HG02678 (cell line): ENCODE data around the gene R3HDML.

ENCODE experiments used
- ATAC-seq: cut with Tn5 transposase; IDR thresholded peaks from one replicate; pipeline ENCODE4 v1.9.1; 2021; ENCODE audit warnings: mild to moderate bottlenecking, moderate library complexity; ENCODE audit not compliant: unreplicated experiment

R3HDML gene

GRCh38 chr20:44361021-44361420, 24.2 kb downstream of the R3HDML start:
- ATAC-seq, result no peak

DNA sequence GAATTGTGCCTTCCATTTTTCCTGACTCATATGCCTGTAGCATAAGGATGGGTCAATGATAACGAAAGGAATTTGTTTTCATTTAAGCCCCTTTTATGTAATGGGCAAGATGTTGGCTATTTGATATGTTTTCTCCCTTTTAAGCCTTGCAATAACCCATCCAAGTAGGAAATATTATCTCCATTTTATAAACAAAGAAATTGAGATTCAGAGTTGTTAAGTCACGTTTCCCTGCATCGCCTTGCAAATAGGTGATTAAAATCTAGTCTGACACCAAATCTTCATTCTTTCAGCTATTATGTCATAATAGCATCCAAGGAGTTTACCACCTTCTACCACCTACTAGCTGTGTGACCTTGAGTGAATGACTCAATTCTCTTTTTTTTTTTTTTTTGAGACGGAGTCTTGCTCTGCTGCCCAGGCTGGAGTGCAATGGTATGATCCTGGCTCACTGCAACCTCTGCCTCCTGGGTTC, 25.7 kb downstream of the R3HDML start:
- ATAC-seq, result no peak

DNA sequence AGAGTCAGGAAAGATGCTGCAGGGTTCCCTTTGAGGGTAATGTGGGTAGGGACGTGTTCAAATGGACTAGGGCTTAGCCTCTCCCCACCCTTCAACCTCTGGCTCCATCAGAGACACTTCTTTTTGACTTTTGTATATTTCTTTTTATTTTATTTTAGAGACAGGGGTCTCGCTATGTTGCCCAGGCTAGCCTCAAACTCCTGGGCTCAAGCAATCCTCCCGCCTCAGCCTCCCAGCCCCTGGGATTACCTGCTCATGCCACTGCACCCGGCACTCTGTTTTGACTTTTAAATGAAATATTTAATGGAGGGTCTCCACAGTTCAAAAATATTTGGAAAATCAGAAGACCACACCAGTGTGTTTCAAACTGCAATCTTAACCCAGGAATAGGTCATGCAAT, 27.2 kb downstream of the R3HDML start:
- ATAC-seq, result no peak

GRCh38 chr20:44364780-44365179, 27.9 kb downstream of the R3HDML start:
- no peak for ATAC-seq

- ATAC-seq, result no peak
Observed at GRCh38 chr20:44367746-44368145, 30.9 kb downstream of the R3HDML start.

- ATAC-seq, result no peak
Observed at GRCh38 chr20:44370639-44371218, 33.9 kb downstream of the R3HDML start.

- no peak for ATAC-seq
Observed at GRCh38 chr20:44382641-44383040, 45.8 kb downstream of the R3HDML start.

GRCh38 chr20:44384423-44385027, 47.7 kb downstream of the R3HDML start:
- ATAC-seq, result no peak

DNA sequence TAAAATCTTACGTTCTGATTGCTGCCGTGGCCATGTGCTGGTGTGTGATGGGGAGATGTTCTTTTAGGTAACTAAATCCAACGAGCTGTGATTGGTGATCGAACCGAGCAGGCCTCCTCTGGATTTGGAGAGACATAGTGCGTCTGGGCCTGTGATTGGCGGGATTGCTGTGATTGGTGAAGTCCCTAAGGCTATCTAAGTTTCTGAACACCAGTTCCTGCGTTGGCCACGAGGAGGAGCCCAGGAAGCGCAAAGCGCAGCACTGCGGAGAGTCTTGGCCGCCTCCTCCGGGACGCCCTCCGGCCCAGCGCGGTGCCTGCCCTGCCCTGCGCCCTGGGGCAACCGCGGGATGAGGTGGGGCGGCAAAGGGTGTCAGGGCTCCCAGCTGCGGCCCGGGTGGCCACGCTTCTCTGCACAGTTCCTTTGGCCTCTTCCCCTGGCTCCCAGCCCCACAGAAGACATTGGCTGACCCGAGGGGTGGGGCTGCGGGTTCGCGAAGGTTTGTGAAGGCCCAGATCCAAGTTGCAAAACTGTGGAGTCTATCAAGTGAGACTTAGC, 51.7 kb downstream of the R3HDML start:
- ATAC-seq, result peak; percentile 60

GRCh38 chr20:44389871-44390270, 53.0 kb downstream of the R3HDML start:
- no peak for ATAC-seq

- no peak for ATAC-seq
Observed at GRCh38 chr20:44390280-44390679, 53.4 kb downstream of the R3HDML start.

GRCh38 chr20:44392088-44392775, 55.4 kb downstream of the R3HDML start:
- ATAC-seq, result no peak

- ATAC-seq, result no peak
Observed at GRCh38 chr20:44392776-44393607, 56.1 kb downstream of the R3HDML start.

DNA sequence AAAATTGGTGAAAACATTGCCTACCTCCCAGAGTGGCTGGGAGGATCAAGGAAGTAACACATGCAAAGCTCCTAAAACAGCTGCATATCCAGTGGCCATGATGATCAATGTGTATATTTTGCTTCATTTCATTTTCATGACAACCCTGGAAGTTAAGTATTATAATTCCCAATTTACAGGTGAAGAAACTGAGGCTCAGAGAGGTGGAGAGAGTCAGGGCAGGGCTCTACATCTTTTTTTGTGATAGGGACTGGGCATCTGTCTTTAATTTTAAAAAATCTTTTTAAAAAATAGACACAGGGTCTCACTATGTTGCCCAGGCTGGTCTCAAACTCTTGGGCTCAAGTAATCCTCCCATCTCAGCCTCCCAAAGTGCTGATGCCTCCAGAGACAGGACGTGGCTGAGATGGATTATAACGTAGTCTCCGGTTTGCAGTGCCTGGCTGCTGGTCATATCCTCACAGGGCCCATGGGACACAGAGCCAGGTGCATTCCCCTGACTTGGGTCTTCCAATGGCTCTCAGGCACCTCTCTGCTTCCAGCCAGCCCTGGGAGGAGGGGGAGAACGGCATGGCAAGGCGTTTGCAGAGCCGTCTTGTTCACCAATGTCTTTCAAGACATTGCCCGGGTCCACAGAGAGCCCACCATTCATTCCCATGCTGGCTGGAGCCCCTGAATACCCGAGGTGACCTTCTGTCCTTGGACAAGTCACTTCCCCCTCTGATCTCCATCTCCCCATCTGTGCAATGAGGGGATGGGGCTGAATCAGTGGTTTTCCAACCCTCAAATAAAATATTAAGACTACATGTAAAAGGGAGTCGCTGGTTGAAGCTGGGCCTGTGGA, 57.0 kb downstream of the R3HDML start:
- ATAC-seq, result no peak

DNA sequence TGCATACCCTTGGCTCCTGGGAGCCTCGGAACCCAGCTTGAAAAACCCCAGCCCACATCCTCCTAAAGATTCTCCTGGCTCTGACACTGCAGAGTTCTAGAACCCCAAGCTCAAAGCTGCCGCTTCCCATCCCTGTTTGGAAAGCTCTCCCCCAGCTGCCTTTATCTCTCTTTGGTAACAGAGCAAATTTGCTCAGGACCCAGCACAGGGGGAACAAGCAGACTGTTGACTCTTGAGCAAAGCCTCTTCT, 57.5 kb downstream of the R3HDML start:
- no peak for ATAC-seq

DNA sequence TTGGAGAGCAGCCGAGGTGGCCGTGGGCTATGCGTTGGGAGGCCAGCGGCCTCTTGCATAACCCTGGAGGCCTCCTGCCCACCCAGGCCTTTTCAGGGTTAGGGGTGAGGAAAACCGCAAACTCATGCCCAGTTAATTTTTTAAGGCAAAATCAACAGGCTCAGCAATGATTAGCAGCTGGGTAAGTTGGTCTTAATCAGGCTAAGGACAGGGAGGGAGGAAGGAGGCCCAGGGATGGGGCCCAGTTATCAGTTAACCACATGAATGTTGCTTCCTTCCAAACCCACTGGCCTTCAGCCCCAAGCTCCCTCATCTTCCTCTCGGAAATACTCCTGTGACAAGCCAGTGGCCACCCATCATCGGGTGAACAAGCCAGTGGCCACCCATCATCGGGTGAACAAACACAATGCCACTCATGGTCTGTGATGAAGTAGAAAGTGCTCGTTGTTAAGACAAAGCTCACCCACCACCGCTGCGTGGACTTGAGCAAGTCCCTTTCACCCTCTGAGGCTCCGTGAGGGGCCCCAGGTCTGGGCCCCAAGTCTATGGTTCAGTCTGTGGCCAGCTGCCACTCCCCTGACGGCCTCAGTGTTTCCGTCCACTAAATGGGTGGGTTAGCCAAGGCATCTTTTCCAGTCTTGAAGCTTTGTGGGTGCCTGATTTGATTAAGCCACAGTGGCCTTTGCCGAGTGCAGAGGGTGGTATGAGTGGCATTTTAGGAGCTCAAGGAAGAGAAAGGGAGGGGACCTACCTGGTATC, 58.0 kb downstream of the R3HDML start:
- ATAC-seq, result no peak

- ATAC-seq, result no peak
Observed at GRCh38 chr20:44395461-44396340, 58.9 kb downstream of the R3HDML start.

DNA sequence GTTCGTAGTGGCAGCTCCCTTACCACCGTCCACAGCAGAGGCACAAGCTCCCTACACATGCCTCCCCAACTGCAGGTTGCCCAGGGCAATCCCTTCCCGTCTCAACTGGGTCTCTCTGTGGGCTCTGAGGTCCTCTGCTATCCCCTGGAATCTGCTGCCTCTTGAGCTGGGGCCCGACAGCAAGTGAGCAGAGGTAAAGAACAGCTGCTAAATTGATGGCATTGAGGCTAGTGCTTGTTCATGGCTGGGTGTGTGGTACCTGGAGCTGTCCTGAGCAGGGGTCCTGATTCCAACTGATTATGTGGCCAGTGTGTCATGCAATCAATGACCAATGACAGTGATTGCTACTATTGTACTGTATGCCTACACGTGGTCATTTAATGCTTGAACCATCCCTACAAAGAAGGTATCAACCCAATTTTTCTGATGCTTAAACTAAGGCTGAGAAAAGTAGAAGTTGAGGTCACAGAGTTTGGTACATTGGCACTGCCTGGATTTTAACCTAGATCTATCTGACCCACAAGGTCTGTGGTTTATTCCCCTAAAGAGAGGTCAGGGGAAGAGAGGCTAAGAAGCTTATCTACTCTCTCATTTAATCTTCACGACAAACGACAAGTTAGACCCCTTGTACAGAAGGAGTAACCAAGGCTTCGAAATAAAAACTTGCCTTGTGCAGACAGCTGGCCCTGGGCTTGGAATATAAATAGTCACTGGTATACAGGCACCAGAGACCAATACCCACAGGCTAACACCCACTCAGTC, 59.7 kb downstream of the R3HDML start:
- no peak for ATAC-seq
